Caco-2 (cell line): ENCODE results near the gene TCP1. TPM values are rescaled to one million over a fixed set of nuclear protein-coding genes. Genes with fewer than 3 reads are reported as not detected.

Experiments
- BruUV-seq: library from RNA; stranded (reverse); fragments of 400-500 nt; replicated peaks from 2 replicates; lab custom pipeline; 2021; lab: Mats Ljungman, UMichigan
- CTCF ChIA-PET: fragments of 300-600 bp; sonication (Branson Sonifier 250); formaldehyde crosslinking; loops from one replicate; lab custom pipeline; 2022; ENCODE audit warnings: antibody characterized with exemption; lab: Charles Lee
- POLR2A ChIA-PET: fragments of 300-600 bp; sonication (Branson Sonifier 250); formaldehyde crosslinking; loops from one replicate; lab custom pipeline; 2022; ENCODE audit warnings: antibody characterized with exemption; lab: Charles Lee
- DNase-seq, 2 experiments: peaks; one replicate each; pipeline versions ENCODE4 v3.0.0 to v3.0.0-alpha.2; 2020 to 2022
- H3K27me3 ChIP-seq: replicated peaks from 2 replicates; pipeline ENCODE4 v1.6.0; 2011; ENCODE audit warnings: low read length; ENCODE audit not compliant: control insufficient read depth, insufficient read depth
- H3K36me3 ChIP-seq: 2 replicates; pipeline ENCODE4 v1.5.1; 2011; ENCODE audit warnings: low read length; ENCODE audit not compliant: control insufficient read depth, insufficient read depth
- H3K4me1 ChIP-seq: fragments of 250-450 bp; sonication (Bioruptor Pico); 2 replicates; pipeline ENCODE4 v1.5.1; 2020; ENCODE audit warnings: mild to moderate bottlenecking
- H3K4me3 ChIP-seq: 2 replicates; pipeline ENCODE4 v1.5.1; 2011; ENCODE audit warnings: low read depth, mild to moderate bottlenecking, control low read depth, low read length
- H3K9me3 ChIP-seq: fragments of 250-450 bp; sonication (Bioruptor Pico); 2 replicates; pipeline ENCODE4 v1.5.1; 2020; ENCODE audit warnings: mild to moderate bottlenecking, moderate library complexity
- H3K27ac Mint-ChIP-seq: one replicate; pipeline ENCODE4 v1.8.0; 2022; ENCODE audit warnings: mixed read lengths; ENCODE audit not compliant: unreplicated experiment
- H3K27me3 Mint-ChIP-seq: one replicate; pipeline ENCODE4 v1.8.0; 2022; ENCODE audit warnings: mixed read lengths; ENCODE audit not compliant: insufficient read depth, unreplicated experiment
- H3K36me3 Mint-ChIP-seq: one replicate; pipeline ENCODE4 v1.8.0; 2022; ENCODE audit warnings: mild to moderate bottlenecking, mixed read lengths; ENCODE audit not compliant: insufficient read depth, unreplicated experiment
- H3K4me1 Mint-ChIP-seq: one replicate; pipeline ENCODE4 v1.8.0; 2022; ENCODE audit warnings: low read depth, mixed read lengths; ENCODE audit not compliant: unreplicated experiment
- H3K4me3 Mint-ChIP-seq: one replicate; pipeline ENCODE4 v1.8.0; 2022; ENCODE audit warnings: mild to moderate bottlenecking, moderate library complexity, mixed read lengths; ENCODE audit not compliant: unreplicated experiment
- H3K9me3 Mint-ChIP-seq: one replicate; pipeline ENCODE4 v1.8.0; 2022; ENCODE audit warnings: mixed read lengths; ENCODE audit not compliant: unreplicated experiment
- CTCF ChIP-seq, 2 experiments: fragments of 200-600 bp in 1 of 2; IDR thresholded peaks; 1 replicate in 1 of 2; 2 replicates in 1 of 2; pipeline versions ENCODE4 v1.5.1 to v1.8.0; 2011 to 2022; ENCODE audit warnings: antibody characterized with exemption in 1 of 2, control low read depth in 1 of 2, inconsistent platforms in 1 of 2, low read depth in 1 of 2, low read length in 1 of 2, mild to moderate bottlenecking in 1 of 2, moderate library complexity in 1 of 2; ENCODE audit not compliant: insufficient read depth in 1 of 2, severe bottlenecking in 1 of 2, unreplicated experiment in 1 of 2
- intact Hi-C: fragments of 100-400 bp; cut with micrococcal nuclease; formaldehyde crosslinking; loops from one replicate; pipeline ENCODE4 v1.10.0; 2022; ENCODE audit not compliant: unreplicated experiment
- total RNA-seq: library from RNA; stranded (reverse); gene quantifications from 2 replicates; pipeline ENCODE4 v1.2.3, GENCODE V29; 2022

Gene TCP1
- total RNA-seq, 1 experiment from 2014 or later, result 286 TPM

- no peaks in the 10 kb centered on the region for H3K27me3 Mint-ChIP-seq
- CTCF ChIA-PET, result no interaction called here
- H3K9me3 ChIP-seq, result no peaks in the 10 kb centered on the region
- intact Hi-C loops, result no loop called here
- no TSS peak for BruUV-seq
- H3K4me1 ChIP-seq, result no peaks in the 10 kb centered on the region
- no peaks in the 10 kb centered on the region for H3K36me3 ChIP-seq
- no peak overlapping the region for H3K4me3 Mint-ChIP-seq
- POLR2A ChIA-PET, result no interaction called here
- no peak overlapping the region for H3K27ac Mint-ChIP-seq
- H3K27me3 ChIP-seq, result no peaks in the 10 kb centered on the region
- H3K4me3 ChIP-seq, result no peak overlapping the region
- H3K4me1 Mint-ChIP-seq, result no peaks in the 10 kb centered on the region
- H3K36me3 Mint-ChIP-seq, result no peaks in the 10 kb centered on the region
- no peak for TF ChIP-seq CTCF (IDR thresholded peaks at IDR 0.05; ENCODE audit: insufficient read depth in 1 of 2, low read depth in 1 of 2, low read length in 1 of 2, severe bottlenecking in 1 of 2, unreplicated experiment in 1 of 2)
- no peak for DNase-seq
- H3K9me3 Mint-ChIP-seq, result no peaks in the 10 kb centered on the region
These were observed 34.6 kb upstream of the TCP1 start for GRCh38 chr6:159823953-159824352.

- Mint-ChIP-seq H3K4me3 (no peak overlapping the region), H3K36me3 (no peaks in the 10 kb centered on the region), H3K9me3 (no peaks in the 10 kb centered on the region), H3K27me3 (no peaks in the 10 kb centered on the region), H3K27ac (no peak overlapping the region), H3K4me1 (no peaks in the 10 kb centered on the region)
- CTCF ChIA-PET, result no interaction called here
- no peak overlapping the region for H3K4me3 ChIP-seq
- no peaks in the 10 kb centered on the region for H3K4me1 ChIP-seq
- no TSS peak for BruUV-seq
- H3K36me3 ChIP-seq, result no peaks in the 10 kb centered on the region
- TF ChIP-seq CTCF (IDR thresholded peaks at IDR 0.05; ENCODE audit: insufficient read depth in 1 of 2, low read depth in 1 of 2, low read length in 1 of 2, severe bottlenecking in 1 of 2, unreplicated experiment in 1 of 2), result no peak
- H3K9me3 ChIP-seq, result no peaks in the 10 kb centered on the region
- no peaks in the 10 kb centered on the region for H3K27me3 ChIP-seq
- POLR2A ChIA-PET, result no interaction called here
- intact Hi-C loops, result no loop called here
- DNase-seq, result no peak
These were observed 32.3 kb upstream of the TCP1 start for GRCh38 chr6:159821726-159822125.

GRCh38 chr6:159821122-159821521 lies 31.7 kb upstream of the TCP1 start:
- no peak for TF ChIP-seq CTCF (IDR thresholded peaks at IDR 0.05; ENCODE audit: insufficient read depth in 1 of 2, low read depth in 1 of 2, low read length in 1 of 2, severe bottlenecking in 1 of 2, unreplicated experiment in 1 of 2)
- no peak overlapping the region for H3K4me3 Mint-ChIP-seq
- no peak for DNase-seq
- H3K27me3 ChIP-seq, result no peaks in the 10 kb centered on the region
- no TSS peak for BruUV-seq
- H3K4me1 ChIP-seq, result no peaks in the 10 kb centered on the region
- CTCF ChIA-PET, result no interaction called here
- intact Hi-C loops, result no loop called here
- no peak overlapping the region for H3K4me3 ChIP-seq
- H3K36me3 Mint-ChIP-seq, result no peaks in the 10 kb centered on the region
- no peaks in the 10 kb centered on the region for H3K4me1 Mint-ChIP-seq
- no peaks in the 10 kb centered on the region for H3K27me3 Mint-ChIP-seq
- no peak overlapping the region for H3K27ac Mint-ChIP-seq
- H3K36me3 ChIP-seq, result no peaks in the 10 kb centered on the region
- H3K9me3 Mint-ChIP-seq, result no peaks in the 10 kb centered on the region
- H3K9me3 ChIP-seq, result no peaks in the 10 kb centered on the region
- POLR2A ChIA-PET, result no interaction called here
